Keratinocyte (primary cell): ENCODE results near the gene FOXJ3. TPM values are rescaled to one million over a fixed set of nuclear protein-coding genes. Genes with fewer than 3 reads are reported as not detected.

ENCODE experiments used
- DNase-seq: peaks from one replicate; pipeline ENCODE4 v3.0.0-alpha.2; 2011; ENCODE audit warnings: low read depth, missing footprints, low spot score
- FAIRE-seq: peaks from 2 replicates; lab custom pipeline; 2011; peaks lifted over from hg19 to GRCh38; lab: Jason Lieb, UNC
- H2AFZ ChIP-seq: 2 replicates; pipeline ENCODE4 v1.6.0; 2012; ENCODE audit warnings: low read length, control low read depth, inconsistent platforms; ENCODE audit not compliant: control insufficient read depth
- H3K27ac ChIP-seq: 2 replicates; pipeline ENCODE4 v1.5.1; 2011; ENCODE audit warnings: low read length; ENCODE audit not compliant: control insufficient read depth, insufficient read depth
- H3K27me3 ChIP-seq: 3 replicates; pipeline ENCODE4 v1.6.0; 2011; ENCODE audit warnings: low read length; ENCODE audit not compliant: control insufficient read depth, insufficient read depth; ENCODE audit errors: extremely low read depth
- H3K36me3 ChIP-seq, 2 experiments: 2 replicates in 1 of 2; 3 replicates in 1 of 2; pipeline ENCODE4 v1.5.1; 2011; ENCODE audit warnings: low read length in 2 of 2, mild to moderate bottlenecking in 1 of 2; ENCODE audit not compliant: control insufficient read depth in 2 of 2, insufficient read depth in 2 of 2; ENCODE audit errors: extremely low read depth in 1 of 2
- H3K4me1 ChIP-seq: 3 replicates; pipeline ENCODE4 v1.5.1; 2011; ENCODE audit warnings: low read length; ENCODE audit not compliant: control insufficient read depth, insufficient read depth; ENCODE audit errors: extremely low read depth
- H3K4me2 ChIP-seq: 3 replicates; pipeline ENCODE4 v1.6.0; 2011; ENCODE audit warnings: low read depth, low read length; ENCODE audit not compliant: control insufficient read depth, insufficient read depth; ENCODE audit errors: extremely low read depth
- H3K4me3 ChIP-seq, 3 experiments: fragments of 200-600 bp in 1 of 3; sonication (generic) in 1 of 3; 2 replicates in 2 of 3; 3 replicates in 1 of 3; pipeline ENCODE4 v1.5.1; 2011 to 2016; ENCODE audit warnings: low read length in 3 of 3, mild to moderate bottlenecking in 3 of 3, control low read depth in 2 of 3, inconsistent platforms in 1 of 3, low read depth in 1 of 3, mixed read lengths in 1 of 3, mixed run types in 1 of 3, moderate library complexity in 1 of 3; ENCODE audit not compliant: control insufficient read depth in 2 of 3, insufficient read depth in 2 of 3; ENCODE audit errors: extremely low read depth in 1 of 3
- H3K79me2 ChIP-seq: 2 replicates; pipeline ENCODE4 v1.6.0; 2012; ENCODE audit warnings: low read length; ENCODE audit not compliant: control insufficient read depth, insufficient read depth
- H3K9ac ChIP-seq: 3 replicates; pipeline ENCODE4 v1.6.0; 2011; ENCODE audit warnings: low read length; ENCODE audit not compliant: control insufficient read depth, insufficient read depth; ENCODE audit errors: extremely low read depth
- H3K9me1 ChIP-seq: 3 replicates; pipeline ENCODE4 v1.6.0; 2011; ENCODE audit warnings: low read length; ENCODE audit not compliant: control insufficient read depth, insufficient read depth; ENCODE audit errors: extremely low read depth
- H3K9me3 ChIP-seq: 2 replicates; pipeline ENCODE4 v1.5.1; 2012; ENCODE audit warnings: low read depth, low read length; ENCODE audit not compliant: control insufficient read depth
- H4K20me1 ChIP-seq: 3 replicates; pipeline ENCODE4 v1.6.0; 2011; ENCODE audit warnings: low read length; ENCODE audit not compliant: control insufficient read depth, insufficient read depth; ENCODE audit errors: extremely low read depth
- CTCF ChIP-seq, 3 experiments: IDR thresholded peaks in 1 of 3; conservative IDR thresholded peaks in 1 of 3; optimal IDR thresholded peaks in 1 of 3; 2 replicates in 2 of 3; 3 replicates in 1 of 3; pipeline versions ENCODE3 to v1.5.1; 2011; ENCODE audit warnings: low read length in 3 of 3, mild to moderate bottlenecking in 3 of 3, moderate library complexity in 2 of 3, control low read depth in 1 of 3, inconsistent platforms in 1 of 3; ENCODE audit not compliant: insufficient read depth in 2 of 3; ENCODE audit errors: extremely low read depth in 1 of 3
- EZH2 ChIP-seq: IDR thresholded peaks from one replicate; pipeline ENCODE4 v1.6.1; 2012; ENCODE audit warnings: inconsistent platforms, mild to moderate bottlenecking, low read length, moderate library complexity
- dilution Hi-C: fragments of 300-500 bp; cut with MboI; formaldehyde crosslinking; loops from one replicate; pipeline ENCODE4 v1.7.0; 2020; ENCODE audit warnings: low sequenced_read_pairs; ENCODE audit not compliant: extremely low pct_ligation_motif_present
- polyA plus RNA-seq, 5 experiments: library from polyadenylated mRNA; depleted of rRNA in 3 of 5; stranded (reverse) in 3 of 5; stranded (forward) in 1 of 5; unstranded in 1 of 5; fragments of >200 nt; gene quantifications; 1 replicate in 1 of 5; 2 replicates in 3 of 5; 3 replicates in 1 of 5; pipeline versions ENCODE4 v1.2.1 to v1.2.3, GENCODE V29; 2011 to 2012; ENCODE audit warnings: missing spikeins in 2 of 5, low read depth in 1 of 5, low replicate concordance in 1 of 5

FOXJ3 gene
- polyA plus RNA-seq, 1 donor (not counting 4 experiments of a cell fraction or from before 2014, with no cell fraction given): 40.2 TPM

- Histone ChIP-seq H3K4me1 (no peaks in the 10 kb centered on the region), H3K27ac (no peak overlapping the region), H3K4me3 (no peak overlapping the region), H2AFZ (no peak overlapping the region), H3K27me3 (no peaks in the 10 kb centered on the region), H4K20me1 (no peaks in the 10 kb centered on the region), H3K9me1 (no peaks in the 10 kb centered on the region), H3K9ac (no peak overlapping the region), H3K79me2 (no peaks in the 10 kb centered on the region), H3K36me3 (peaks cover 15 to 23% of the 10 kb centered on the region in 2 experiments), H3K9me3 (no peaks in the 10 kb centered on the region), H3K4me2 (no peak overlapping the region)
- TF ChIP-seq EZH2 (no peak), CTCF (optimal IDR thresholded peaks at IDR 0.05 in 1 of 3, IDR thresholded peaks at IDR 0.05 in 1 of 3, conservative IDR thresholded peaks at IDR 0.05 in 1 of 3; ENCODE audit: extremely low read depth in 1 of 3, insufficient read depth in 2 of 3, low read length in 3 of 3) (no peak)
- FAIRE-seq (no peak), DNase-seq (no peak)
- dilution Hi-C loops: no loop called here
These were observed 150.4 kb downstream of the FOXJ3 start for GRCh38 chr1:42184616-42185015.

GRCh38 chr1:42183957-42184268, 151.1 kb downstream of the FOXJ3 start:
- dilution Hi-C loops: no loop called here
- H3K27me3 ChIP-seq: no peaks in the 10 kb centered on the region
- no peak for DNase-seq
- no peak for TF ChIP-seq EZH2
- no peak overlapping the region for H3K27ac ChIP-seq
- H3K4me1 ChIP-seq: no peaks in the 10 kb centered on the region
- peaks cover 13 to 19% of the 10 kb centered on the region in 2 experiments for H3K36me3 ChIP-seq
- no peak overlapping the region for H3K4me3 ChIP-seq
- H3K79me2 ChIP-seq: no peaks in the 10 kb centered on the region
- no peak for FAIRE-seq
- no peak overlapping the region for H3K4me2 ChIP-seq
- no peaks in the 10 kb centered on the region for H3K9me1 ChIP-seq
- no peaks in the 10 kb centered on the region for H4K20me1 ChIP-seq
- no peak overlapping the region for H2AFZ ChIP-seq
- H3K9me3 ChIP-seq: no peaks in the 10 kb centered on the region
- H3K9ac ChIP-seq: no peak overlapping the region

- H3K9ac ChIP-seq: no peak overlapping the region
- H3K9me3 ChIP-seq: no peaks in the 10 kb centered on the region
- H3K36me3 ChIP-seq: peaks cover 10 to 19% of the 10 kb centered on the region in 2 experiments
- H3K27ac ChIP-seq: no peak overlapping the region
- FAIRE-seq (no peak), DNase-seq (no peak)
- TF ChIP-seq CTCF (optimal IDR thresholded peaks at IDR 0.05 in 1 of 3, IDR thresholded peaks at IDR 0.05 in 1 of 3, conservative IDR thresholded peaks at IDR 0.05 in 1 of 3; ENCODE audit: extremely low read depth in 1 of 3, insufficient read depth in 2 of 3, low read length in 3 of 3) (no peak), EZH2 (no peak)
- H4K20me1 ChIP-seq: no peaks in the 10 kb centered on the region
- no peaks in the 10 kb centered on the region for H3K9me1 ChIP-seq
- H3K79me2 ChIP-seq: no peaks in the 10 kb centered on the region
- no peaks in the 10 kb centered on the region for H3K27me3 ChIP-seq
- dilution Hi-C loops: no loop called here
- no peak overlapping the region for H2AFZ ChIP-seq
- no peak overlapping the region for H3K4me2 ChIP-seq
- no peak overlapping the region for H3K4me3 ChIP-seq
- H3K4me1 ChIP-seq: no peaks in the 10 kb centered on the region
These were observed 151.7 kb downstream of the FOXJ3 start for GRCh38 chr1:42183210-42183956.
